HEK293 (cell line): ENCODE measurements around the gene PYCR2.

ENCODE experiments used
- CTCF ChIP-seq: fragments of 450-650 bp; formaldehyde crosslinking; IDR thresholded peaks from 2 replicates; pipeline ENCODE4 v1.5.1; 2016; ENCODE audit warnings: missing biosample characterization, missing genetic modification characterization
- HOXA7 ChIP-seq: sonication (generic); formaldehyde crosslinking; IDR thresholded peaks from 2 replicates; pipeline ENCODE4 v1.8.1; 2022; ENCODE audit warnings: missing genetic modification reagents, borderline replicate concordance
- REPIN1 ChIP-seq: fragments of 450-650 bp; formaldehyde crosslinking; IDR thresholded peaks from 2 replicates; pipeline ENCODE4 v1.5.1; 2017; ENCODE audit warnings: missing biosample characterization, missing genetic modification characterization, low read depth
- TCF7L2 ChIP-seq: IDR thresholded peaks from 2 replicates; pipeline ENCODE4 v1.6.1; 2011; ENCODE audit warnings: low read depth, mild to moderate bottlenecking, inconsistent platforms, low read length, moderate library complexity, borderline replicate concordance
- ZBTB44 ChIP-seq: fragments of 450-650 bp; IDR thresholded peaks from 2 replicates; pipeline ENCODE4 v1.5.1; 2018; ENCODE audit warnings: missing biosample characterization, mild to moderate bottlenecking, missing genetic modification characterization
- ZNF302 ChIP-seq: fragments of 450-650 bp; formaldehyde crosslinking; IDR thresholded peaks from 2 replicates; pipeline ENCODE4 v1.5.1; 2016; ENCODE audit warnings: missing biosample characterization, missing genetic modification characterization, low read depth
- ZNF404 ChIP-seq: fragments of 450-650 bp; formaldehyde crosslinking; IDR thresholded peaks from 2 replicates; pipeline ENCODE4 v1.5.1; 2017; ENCODE audit warnings: missing biosample characterization, missing genetic modification characterization
- ZSCAN5A ChIP-seq: fragments of 450-650 bp; formaldehyde crosslinking; IDR thresholded peaks from 2 replicates; pipeline ENCODE4 v1.5.1; 2016; ENCODE audit warnings: missing biosample characterization, missing genetic modification characterization

- TF ChIP-seq ZBTB44 (tag by site-specific recombination) (no peak), ZNF404 (no peak), HOXA7 (CRISPR knock-in tag) (no peak), CTCF (no peak), ZSCAN5A (no peak), ZNF302 (no peak), TCF7L2 (no peak), REPIN1 (tag by site-specific recombination) (no peak)
Observed at GRCh38 chr1:225881081-225881958, 42.7 kb downstream of the PYCR2 start.
